GM19239 (cell line): Measurements from ENCODE around the gene B4GALT5.
A peak's percentile ranks its signal among the peaks of the same experiment; 100 is the strongest.
"Not testable (repeated sequence)": the region's sequence is repeated elsewhere in the genome, so short reads cannot be mapped to it uniquely, and the experiment has no call there.

ENCODE experiments used
- DNase-seq: peaks from one replicate; pipeline ENCODE4 v3.0.0; 2011; ENCODE audit warnings: low spot score; ENCODE audit not compliant: insufficient read length
- FAIRE-seq: peaks from 2 replicates; lab custom pipeline; 2011; peaks lifted over from hg19 to GRCh38; lab: Jason Lieb, UNC

B4GALT5 gene

DNA sequence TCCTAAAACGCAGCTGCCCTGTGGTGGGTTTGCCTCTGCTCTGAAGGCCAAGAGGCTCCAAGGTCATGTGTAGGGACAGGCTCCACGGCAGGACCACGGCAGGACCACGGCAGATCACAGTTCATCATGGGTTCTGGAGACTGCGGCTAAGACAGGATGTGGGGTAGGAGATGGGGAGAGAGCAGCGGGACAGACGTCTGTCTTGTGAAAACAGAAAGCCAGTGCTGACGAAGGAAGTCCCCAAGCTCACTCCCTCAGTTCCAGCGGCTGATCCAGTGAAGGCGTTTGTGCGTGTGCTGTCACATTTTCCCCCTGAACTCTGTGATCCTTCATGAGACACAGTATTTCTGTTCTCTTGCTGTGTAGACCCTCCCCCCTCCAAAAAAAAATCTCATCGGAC is 77.8 kb downstream of the B4GALT5 start:
- FAIRE-seq = no peak
- no peak for DNase-seq

DNA sequence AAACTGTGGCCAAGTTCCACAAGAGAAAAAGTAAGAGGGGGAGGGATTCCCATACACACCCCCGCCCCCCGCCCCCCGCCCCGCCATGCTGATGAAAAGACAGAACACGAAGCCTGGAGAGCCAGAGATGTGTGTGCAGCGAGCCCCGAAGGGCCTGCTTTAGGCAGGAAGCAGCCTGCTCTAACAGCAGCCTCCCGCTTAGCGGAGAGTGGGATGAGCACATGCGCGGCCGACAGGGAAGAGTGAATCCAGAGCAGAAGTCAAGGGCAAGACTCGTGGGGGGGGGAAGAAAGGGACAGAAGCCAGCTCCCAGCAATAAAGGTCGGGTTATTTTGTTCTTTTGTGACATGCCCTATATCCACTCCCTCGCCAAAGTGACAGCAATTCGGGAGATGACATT is 78.5 kb downstream of the B4GALT5 start:
- DNase-seq (no peak), FAIRE-seq (no peak)

DNA sequence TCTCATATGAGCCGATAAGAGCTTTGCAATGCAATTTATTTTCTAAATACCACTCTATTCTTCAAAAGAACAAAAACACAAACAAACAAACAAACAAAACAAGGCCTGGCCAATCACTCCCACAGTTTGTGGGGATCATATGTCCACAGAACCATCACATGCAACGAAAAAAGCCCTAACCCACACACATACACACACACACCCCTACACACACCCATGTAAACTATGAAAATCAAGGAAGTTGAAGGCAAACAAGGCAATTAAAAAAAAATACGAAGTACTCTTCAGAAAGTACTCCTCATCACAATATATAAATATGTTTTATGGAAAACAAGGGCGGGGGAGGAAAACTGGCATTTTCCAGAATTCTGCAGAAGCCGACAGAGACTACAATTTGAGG is 79.6 kb downstream of the B4GALT5 start:
- FAIRE-seq (no peak), DNase-seq (no peak)

DNA sequence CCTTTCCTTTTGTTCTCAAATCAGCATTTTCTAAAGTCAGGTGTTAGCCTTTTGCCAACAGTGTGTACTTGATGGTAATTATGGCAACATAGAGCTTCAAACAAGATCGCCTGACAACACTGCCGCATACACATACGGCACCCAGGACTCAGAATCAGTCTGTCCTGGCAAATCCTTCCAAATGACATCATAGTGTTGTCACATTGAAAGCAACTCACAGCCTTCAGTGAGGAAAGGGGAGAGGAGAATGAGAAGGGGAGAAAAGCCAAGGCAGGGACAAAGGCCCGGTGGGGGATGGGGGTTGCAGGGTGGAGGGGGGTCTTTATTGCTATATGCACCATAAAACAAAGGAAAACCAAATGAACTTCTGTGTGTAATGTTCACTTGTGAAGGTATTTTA is 80.0 kb downstream of the B4GALT5 start:
- DNase-seq (no peak), FAIRE-seq (no peak)

DNA sequence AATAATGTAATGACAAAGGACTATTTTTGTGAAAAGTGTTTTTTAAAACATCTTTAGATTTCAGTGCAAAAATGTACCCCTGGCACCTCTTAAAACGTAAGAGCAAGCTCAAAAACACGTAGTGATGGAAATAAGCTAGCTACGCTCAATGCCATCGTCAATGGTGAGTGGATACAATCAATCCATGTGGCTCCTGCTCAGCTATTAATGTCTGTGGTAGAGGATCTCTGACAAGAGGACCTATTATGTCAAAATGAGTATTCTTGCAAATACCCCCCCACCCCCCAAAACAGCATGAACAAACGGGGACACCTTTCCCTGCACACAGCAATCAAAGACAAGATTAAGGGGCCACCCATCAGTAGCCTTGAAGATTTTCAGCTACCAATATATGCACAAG is 80.7 kb downstream of the B4GALT5 start:
- FAIRE-seq (no peak), DNase-seq (no peak)

DNA sequence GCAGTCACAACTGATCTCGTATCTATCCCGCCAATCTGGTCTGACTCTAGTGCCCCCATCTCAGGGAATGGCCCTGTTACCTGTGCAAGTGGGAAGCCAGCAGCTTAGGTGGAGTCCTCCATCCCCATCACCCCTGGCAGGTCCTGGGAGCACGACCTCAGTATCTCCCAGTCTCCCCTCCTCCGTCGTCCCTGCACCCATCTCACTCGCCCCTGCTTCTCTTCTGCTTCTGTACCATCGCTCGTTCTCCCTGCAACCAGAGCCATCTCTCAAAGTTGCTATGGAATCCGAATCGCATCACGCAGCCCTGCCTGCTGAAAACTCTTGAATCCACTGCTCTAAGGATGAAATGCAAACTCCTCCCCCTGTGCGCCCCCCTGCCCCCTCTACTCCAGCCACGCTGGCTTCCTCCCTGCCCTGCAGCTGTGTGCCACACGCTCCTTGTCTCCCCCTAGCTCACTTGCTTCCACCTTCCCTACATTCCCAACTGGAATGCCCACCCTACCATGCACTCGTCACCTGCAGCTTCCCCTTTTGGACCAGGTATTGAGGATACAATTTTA is 81.7 kb downstream of the B4GALT5 start:
- DNase-seq = no peak
- no peak for FAIRE-seq

DNA sequence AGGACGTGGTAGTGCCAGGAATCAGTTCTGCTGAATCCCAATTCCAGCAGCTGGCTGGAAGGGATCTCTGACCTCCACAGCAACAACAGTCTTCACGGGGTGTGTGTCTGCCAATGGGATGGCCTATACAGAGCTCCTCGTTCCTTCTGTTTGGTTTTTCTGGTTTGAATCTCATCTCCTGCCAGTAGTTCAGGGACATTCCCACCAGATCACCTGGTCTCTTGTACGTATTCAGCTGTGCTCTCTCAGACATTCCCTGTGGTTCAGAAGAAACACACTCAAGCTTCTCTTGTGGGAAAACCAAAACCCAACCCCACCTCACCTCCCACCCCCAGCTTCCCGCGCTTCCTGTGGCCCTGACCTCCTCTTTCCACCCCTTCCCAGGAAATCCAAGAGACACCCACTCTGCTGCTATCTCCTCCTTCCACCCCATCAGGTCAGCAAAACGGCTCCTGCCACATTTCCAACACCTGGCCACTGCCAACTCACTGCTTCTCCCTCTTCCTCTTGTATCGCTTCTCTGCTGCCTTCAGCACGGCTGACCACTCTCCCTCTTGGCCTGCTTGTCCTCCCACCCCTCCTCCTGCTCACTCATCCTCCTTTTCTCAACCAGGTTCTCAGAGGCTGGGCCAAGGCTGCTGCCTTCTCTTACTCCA is 82.5 kb downstream of the B4GALT5 start:
- no peak for DNase-seq
- FAIRE-seq = no peak

DNA sequence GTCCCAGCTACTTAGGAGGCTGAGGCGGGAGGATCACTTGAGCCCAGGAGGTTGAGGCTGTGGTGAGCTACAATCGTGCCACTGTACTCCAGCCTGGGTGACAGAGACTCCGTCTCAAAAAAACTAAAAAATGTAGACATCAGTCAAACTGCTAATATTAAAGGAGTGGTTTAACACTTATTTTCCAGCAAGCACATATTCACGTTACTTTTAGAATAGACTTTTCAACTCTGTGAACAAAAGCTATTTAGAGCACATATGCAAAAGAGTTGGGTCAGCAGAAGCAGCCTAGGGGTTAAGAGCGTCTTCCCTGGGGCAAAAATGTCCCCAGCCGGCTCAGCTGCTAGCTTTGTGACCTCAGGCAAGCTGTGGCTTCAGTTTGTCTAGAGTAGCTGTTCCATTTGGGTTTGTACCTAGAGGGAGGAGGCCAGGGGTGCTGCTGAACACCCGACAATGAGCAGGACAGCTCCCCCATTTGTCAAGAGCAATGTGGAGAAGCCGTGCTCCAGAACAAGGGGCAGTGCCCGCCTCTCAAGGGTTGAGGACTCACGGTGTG is 83.2 kb downstream of the B4GALT5 start:
- DNase-seq = peak; percentile 52
- peak; percentile 77 for FAIRE-seq

DNA sequence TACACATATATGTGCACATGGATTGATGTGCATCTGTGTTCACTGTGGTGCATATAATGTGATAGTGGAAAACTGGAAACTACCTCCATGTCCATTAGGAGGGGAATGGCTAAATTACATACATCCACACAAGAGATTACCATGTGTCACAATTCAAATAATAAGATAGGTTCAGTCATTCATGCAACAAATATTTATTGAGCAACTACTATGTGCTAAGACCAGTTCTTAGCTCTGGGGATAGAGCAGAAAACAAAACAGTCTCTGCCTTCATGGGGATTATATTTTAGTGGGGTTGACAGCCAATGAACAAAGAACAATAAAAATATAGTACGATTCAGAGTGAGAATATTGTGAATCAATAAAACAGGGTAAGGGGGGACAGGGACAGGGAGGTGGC is 84.1 kb downstream of the B4GALT5 start:
- no peak for DNase-seq
- FAIRE-seq = no peak

DNA sequence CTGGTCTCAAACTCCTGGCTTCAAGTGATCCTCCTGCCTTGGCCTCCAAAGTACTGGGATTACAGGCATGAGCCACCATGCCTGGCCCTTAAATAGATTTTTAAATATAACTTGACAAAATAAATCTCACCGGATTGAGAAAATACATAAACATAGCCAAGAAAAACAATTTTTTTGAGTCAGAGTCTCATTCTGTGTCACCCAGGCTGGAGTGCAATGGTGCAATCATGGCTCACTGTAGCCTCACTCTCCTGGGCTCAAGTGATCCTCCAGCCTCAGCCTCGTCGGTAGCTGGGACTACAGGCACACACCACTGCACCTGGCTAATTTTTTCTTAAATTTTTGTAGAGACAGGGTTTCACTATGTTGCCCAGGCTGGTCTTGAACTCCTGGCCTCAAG is 85.4 kb downstream of the B4GALT5 start:
- FAIRE-seq, DNase-seq: not testable (repeated sequence)

DNA sequence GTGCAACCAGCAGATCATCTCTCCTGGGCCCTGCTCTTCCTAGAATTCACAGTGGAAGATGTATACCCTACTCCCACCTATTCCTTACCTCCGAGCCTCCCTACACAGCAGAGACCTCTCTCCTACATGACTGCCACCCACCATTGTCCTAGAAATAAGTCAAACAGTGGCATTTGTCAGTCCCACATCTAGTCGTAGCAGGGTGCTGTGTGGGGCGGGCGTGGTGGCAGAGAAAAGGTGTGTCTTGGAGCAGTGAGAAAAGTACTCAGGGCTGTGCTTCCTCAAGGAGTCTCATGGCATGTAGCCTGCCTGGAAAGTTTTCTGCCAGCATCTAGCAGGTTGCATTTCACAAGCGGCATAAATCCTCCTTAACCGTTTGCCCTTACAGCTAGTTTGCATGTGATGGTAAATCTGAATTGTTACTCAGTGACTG is 86.3 kb downstream of the B4GALT5 start:
- no peak for DNase-seq
- FAIRE-seq = no peak

DNA sequence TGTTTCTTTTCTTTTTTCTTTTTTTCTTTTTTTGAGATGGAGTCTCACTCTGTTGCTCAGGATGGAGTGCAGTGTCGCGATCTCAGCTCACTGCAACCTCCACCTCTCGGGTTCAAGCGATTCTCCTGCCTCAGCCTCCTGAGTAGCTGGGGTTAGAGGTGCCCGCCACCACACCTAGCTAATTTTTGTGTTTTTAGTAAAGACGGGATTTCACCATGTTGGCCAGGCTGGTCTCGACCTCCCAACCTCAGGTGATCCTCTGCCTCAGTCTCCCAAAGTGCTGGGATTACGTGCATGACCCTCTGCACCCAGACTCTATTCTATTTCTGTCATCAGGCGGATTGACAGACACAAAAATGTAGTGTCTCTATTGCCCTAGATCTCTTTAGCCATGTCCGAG is 88.7 kb downstream of the B4GALT5 start:
- not testable (repeated sequence) for FAIRE-seq

DNA sequence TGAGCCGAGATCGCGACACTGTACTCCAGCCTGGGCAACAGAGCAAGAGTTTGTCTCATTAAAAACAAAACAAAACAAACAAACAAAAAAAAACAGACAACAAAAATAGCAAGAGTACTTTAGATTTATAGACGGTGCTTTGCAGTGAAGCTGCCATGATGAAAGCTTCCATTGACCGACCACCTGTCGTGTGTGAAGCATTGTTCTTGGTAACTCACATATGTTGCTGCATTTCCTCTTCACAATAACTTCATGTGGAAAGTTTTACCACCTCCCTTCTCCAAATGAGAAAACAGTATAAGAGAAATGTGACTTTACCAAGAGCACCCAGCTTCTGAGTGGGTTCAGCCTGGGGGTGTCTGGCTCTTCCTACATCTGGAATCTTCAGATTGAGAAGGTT is 89.4 kb downstream of the B4GALT5 start:
- DNase-seq (no peak), FAIRE-seq (no peak)

More for the DNA sequence above, 88.7 kb downstream of the B4GALT5 start:
- not testable (repeated sequence) for DNase-seq

DNA sequence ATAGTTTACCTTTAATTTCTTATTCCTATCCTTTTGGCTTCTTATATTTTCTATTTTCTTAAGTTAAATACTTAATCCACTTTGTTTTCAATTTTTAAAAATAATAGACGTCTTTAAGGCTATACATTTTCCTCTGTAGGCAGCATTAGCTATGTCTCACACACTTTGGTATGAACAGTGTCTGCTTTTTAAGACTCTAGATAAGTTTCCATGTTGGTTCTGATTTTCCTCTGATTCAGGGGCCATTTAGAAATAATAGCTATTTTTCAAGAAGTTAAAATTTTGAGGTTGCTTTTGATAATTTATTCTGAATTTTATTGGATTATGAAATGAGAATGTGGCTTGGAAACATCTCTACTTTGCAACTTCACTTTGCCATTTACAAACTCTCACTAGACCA is 91.4 kb downstream of the B4GALT5 start:
- DNase-seq (no peak), FAIRE-seq (no peak)

DNA sequence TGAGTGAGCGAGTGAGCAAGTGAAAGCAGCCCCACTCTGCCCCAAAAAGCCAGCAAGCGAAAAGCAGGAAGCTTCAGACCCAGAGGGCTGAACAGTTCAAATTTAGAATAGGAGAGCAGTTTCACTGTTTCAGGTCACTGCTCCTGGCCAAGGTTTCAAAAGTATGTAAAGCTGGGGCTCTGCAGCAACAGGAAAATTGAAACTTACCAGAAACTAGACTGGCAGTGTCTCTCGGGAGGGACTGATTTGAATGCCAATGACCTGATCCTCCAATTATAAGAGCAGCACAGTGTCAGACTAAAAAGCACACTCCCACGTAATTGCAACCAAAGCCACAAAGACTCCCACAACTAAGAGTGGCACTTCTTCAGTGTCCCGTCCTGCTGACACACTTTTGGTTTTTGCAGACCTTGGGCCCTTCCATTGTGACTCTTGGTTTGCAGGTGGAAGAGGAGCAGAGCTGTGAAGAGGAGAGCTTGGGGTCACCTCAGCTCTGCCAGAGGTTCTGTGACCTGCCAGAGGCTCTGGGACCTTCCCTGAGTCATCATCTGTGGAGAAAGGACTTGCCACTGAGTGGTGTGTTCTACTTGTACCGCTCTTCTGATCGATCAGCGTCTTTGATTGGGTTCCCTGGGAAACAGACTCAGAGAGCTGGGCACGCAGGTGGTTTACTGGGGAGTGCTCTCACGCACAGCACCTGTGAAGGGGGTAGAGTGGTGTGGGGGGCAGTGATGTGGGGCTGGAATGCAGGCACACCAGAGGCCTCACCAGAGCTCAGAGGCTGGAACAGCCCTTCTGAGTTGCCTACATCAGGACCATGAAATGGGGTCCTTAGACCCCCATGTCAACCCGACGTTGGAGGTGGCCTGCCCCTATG is 93.1 kb downstream of the B4GALT5 start:
- DNase-seq (peak; percentile 72), FAIRE-seq (peak; percentile 97)

DNA sequence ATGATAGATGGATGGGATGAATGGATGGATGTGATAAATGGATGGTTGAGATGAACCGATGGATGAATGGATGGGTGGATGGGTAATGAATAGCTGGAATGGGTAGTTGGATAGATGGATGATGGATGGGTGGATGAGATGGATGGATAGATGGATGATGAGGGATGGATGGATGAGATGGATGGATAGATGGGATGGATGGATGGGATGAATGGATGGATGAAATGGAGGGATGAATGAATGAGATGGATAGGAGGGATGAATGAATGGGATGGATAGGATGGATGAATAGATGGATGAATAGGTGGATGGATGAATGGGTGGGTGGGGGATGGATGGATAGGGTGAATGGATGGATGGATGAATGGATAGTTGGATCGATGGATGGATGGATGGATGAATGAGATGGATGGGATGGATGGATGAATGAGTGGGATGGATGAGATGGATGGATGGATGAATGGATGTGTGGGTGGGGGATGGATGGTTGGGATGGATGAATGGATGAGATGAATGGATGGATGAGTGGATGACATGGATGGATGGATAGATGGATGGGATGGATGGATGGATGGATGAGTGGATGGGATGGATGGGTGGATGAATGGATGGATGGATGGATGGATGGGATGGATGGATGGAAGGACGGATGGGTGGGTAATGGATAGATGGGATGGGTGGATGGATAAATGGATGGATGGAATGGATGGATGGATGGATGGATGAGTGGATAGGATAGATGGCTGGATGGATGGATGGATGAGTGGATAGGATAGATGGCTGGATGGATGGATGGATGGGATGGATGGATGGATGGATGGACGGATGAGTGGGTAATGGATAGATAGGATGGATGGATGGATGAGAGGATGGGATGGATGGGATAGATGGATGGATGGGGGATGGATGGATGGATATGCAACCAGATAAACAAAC is 94.3 kb downstream of the B4GALT5 start:
- FAIRE-seq (no peak), DNase-seq (no peak)

DNA sequence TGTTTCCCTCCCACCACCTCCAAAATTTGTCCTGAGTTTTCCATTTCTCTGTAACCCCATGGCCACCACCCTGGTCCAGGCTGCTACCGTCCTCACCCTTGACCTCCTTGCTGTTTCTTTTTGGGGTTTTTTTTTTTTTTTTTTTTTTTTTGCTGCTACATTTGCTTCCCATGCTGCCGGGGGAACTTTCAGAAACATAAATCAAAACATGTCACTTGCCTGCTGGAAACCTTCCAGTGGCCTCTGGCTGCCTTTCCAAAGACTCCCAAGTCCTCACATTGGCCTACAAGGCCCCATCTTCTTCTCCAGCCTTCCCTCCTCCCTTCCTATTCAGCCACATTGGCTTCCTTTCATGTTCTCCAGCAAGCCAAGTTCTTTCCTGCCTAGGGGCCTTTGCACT is 95.4 kb downstream of the B4GALT5 start:
- FAIRE-seq (no peak), DNase-seq (no peak)

DNA sequence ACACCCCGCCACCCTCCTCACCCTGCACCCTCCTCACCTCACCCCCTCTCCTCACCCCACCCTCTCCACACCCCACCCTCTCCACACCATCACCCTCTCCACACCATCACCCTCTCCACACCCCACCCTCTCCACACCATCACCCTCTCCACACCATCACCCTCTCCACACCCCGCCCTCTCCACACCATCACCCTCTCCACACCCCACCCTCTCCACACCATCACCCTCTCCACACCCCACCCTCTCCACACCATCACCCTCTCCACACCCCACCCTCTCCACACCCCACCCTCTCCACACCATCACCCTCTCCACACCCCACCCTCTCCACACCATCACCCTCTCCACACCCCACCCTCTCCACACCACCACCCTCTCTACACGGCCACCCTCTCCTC is 96.3 kb downstream of the B4GALT5 start:
- DNase-seq, FAIRE-seq: not testable (repeated sequence)

DNA sequence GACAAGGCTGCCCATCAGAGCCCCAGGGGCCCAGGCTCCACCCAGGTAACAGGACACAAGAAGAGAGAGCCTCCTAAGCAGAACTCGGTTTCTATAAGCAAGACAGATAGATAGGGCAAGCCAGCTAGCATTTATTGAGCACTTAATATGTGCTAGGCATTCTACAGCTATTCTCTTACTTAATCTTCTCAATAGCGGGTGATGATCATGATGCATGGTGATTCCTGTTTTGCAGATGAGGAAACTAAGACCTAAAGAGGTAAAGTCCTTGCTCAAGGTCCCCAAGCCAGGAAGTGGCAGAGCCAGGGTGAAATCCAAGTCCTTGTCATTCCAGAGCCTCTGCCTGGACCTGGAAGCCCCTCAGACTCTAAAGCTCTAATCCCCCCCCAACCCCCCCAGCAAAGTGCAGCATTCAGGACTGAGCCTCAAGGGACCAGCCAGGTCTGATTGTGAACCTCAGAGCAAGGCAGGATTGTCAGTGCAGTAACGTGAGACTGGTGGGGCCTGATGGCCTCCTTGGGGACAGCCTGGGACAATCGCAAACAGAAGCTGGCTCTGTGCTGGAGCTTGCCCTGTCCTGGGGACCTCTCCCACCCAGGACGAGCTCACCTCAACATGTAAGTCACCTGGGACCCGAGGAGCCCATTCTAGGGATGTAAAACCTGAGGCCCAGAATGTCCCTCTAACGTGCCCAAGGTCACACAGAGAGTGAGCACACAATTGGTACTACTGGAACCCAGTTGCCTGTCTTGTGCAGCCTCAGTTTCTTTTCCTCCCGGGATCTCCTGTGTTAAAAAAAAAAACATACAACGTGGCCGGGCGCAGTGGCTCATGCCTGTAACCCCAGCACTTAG is 97.3 kb downstream of the B4GALT5 start:
- DNase-seq = no peak
- no peak for FAIRE-seq
